ENCODE data around the gene CLTCL1.

- no peak for TF ChIP-seq FOXM1 (IDR thresholded peaks at IDR 0.05; ENCODE audit: borderline replicate concordance)
- TF ChIP-seq FOXK2 (IDR thresholded peaks at IDR 0.05), result no peak
- TF ChIP-seq HDGF (IDR thresholded peaks at IDR 0.05; ENCODE audit: borderline replicate concordance), result no peak
Measured at GRCh38 chr22:19195796-19196731, 95.5 kb downstream of the CLTCL1 start.

Data from HEK293T (cell line).